ENCODE data around the gene URB2. TPM values are rescaled to one million over a fixed set of nuclear protein-coding genes. Genes with fewer than 3 reads are reported as not detected.

The URB2 gene
- total RNA-seq, 1 experiment from 2014 or later, result 53.2 TPM

DNA sequence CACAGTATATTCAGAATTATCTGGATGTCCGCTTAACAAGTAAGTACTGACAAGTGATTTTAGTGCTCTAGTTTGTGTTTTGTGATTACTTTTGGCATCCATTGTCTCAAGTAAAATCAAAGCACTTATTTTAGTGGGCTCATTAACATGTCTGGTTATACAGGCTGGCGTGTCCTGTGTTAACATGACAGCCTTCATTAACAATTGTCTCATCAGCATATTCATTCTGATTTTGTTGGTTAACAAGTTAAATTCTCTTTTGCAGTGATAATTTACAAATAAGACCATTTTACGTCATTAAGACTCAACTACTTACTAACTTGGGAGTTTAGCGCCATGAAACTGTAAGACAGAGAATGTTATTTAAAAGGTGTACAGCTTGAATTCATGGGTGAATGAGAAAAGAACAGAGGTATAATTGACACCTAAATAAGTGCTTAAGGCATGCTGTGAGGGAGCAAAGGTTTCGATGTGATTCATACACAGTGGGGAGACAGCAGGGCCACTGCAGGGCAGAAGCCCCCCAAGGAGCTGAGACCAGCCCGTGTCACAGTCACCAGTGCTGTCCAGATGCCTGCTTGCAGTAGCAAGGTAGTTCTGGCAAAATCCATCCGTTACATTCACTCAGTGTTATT, 22.6 kb upstream of the URB2 start:
- Histone ChIP-seq H2BK15ac (ENCODE audit: low read depth, low read length) (no peak overlapping the region), H4K20me1 (ENCODE audit: control insufficient read depth, insufficient read depth, insufficient read length) (no peaks in the 10 kb centered on the region), H3K4me2 (ENCODE audit: insufficient read depth, insufficient read length, low read length) (no peak overlapping the region), H3K9me3 (ENCODE audit: control insufficient read depth, low read depth, low read length) (no peaks in the 10 kb centered on the region), H3T11ph (ENCODE audit: low read length) (no peak overlapping the region), H3K27me3 (ENCODE audit: insufficient read depth, low read length) (no peaks in the 10 kb centered on the region), H4K5ac (ENCODE audit: insufficient read length, low read depth, low read length) (no peak overlapping the region), H4K8ac (replicated peaks; ENCODE audit: insufficient read length, low read depth, low read length) (no peak overlapping the region), H4K91ac (ENCODE audit: insufficient read length, low read depth, low read length) (no peak overlapping the region), H2BK12ac (ENCODE audit: insufficient read length, low read depth, low read length) (no peak overlapping the region), H2BK20ac (ENCODE audit: low read depth, low read length, poor library complexity, severe bottlenecking) (no peak overlapping the region), H3K27ac (ENCODE audit: insufficient read length, low read depth, low read length) (no peak overlapping the region), H3K79me2 (ENCODE audit: insufficient read depth, low read length) (no peaks in the 10 kb centered on the region), H2BK120ac (ENCODE audit: low read depth, low read length, poor library complexity, severe bottlenecking) (no peak overlapping the region), H3K14ac (ENCODE audit: insufficient read depth, low read length) (no peak overlapping the region), H3K56ac (ENCODE audit: insufficient read length, low read depth, low read length) (no peak overlapping the region), H3K4ac (ENCODE audit: low read depth, low read length) (no peak overlapping the region), H3K9ac (ENCODE audit: extremely low read depth, insufficient read length, low read length) (no peak overlapping the region), H3K23me2 (ENCODE audit: insufficient read length, low read depth, low read length, poor library complexity, severe bottlenecking) (no peaks in the 10 kb centered on the region), H3K18ac (ENCODE audit: insufficient read length, low read depth, low read length) (no peak overlapping the region), H3K4me1 (ENCODE audit: insufficient read depth, low read length) (no peaks in the 10 kb centered on the region; the same call in 1 of the 2 replicates), H3K79me1 (ENCODE audit: insufficient read depth, low read depth, low read length, poor library complexity, severe bottlenecking) (no peaks in the 10 kb centered on the region), H3K23ac (ENCODE audit: insufficient read length, low read depth, low read length) (no peak overlapping the region), H2BK5ac (ENCODE audit: insufficient read length, low read length) (no peak overlapping the region), H2AK5ac (ENCODE audit: insufficient read length, low read length) (no peak overlapping the region), H2AFZ (ENCODE audit: low read length) (no peak overlapping the region)
- TF ChIP-seq, protein P1, sequence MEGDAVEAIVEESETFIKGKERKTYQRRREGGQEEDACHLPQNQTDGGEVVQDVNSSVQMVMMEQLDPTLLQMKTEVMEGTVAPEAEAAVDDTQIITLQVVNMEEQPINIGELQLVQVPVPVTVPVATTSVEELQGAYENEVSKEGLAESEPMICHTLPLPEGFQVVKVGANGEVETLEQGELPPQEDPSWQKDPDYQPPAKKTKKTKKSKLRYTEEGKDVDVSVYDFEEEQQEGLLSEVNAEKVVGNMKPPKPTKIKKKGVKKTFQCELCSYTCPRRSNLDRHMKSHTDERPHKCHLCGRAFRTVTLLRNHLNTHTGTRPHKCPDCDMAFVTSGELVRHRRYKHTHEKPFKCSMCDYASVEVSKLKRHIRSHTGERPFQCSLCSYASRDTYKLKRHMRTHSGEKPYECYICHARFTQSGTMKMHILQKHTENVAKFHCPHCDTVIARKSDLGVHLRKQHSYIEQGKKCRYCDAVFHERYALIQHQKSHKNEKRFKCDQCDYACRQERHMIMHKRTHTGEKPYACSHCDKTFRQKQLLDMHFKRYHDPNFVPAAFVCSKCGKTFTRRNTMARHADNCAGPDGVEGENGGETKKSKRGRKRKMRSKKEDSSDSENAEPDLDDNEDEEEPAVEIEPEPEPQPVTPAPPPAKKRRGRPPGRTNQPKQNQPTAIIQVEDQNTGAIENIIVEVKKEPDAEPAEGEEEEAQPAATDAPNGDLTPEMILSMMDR (conservative IDR thresholded peaks at IDR 0.05), result no peak
- no CpG with 5 or more reads among the region's 7 CpGs for WGBS (ENCODE audit: extremely low coverage, insufficient read length, low lambda C conversion rate)
- H3K4me3 Mint-ChIP-seq, result no peak overlapping the region
- peaks cover 13 to 19% of the 10 kb centered on the region in 2 experiments for H3K4me1 Mint-ChIP-seq
- H3K9me3 Mint-ChIP-seq, result no peaks in the 10 kb centered on the region
- H3K36me3 Mint-ChIP-seq (ENCODE audit: insufficient read depth in 1 of 3, low read depth in 3 of 3), result peaks cover 17 to 53% (median 31%) of the 10 kb centered on the region in 3 experiments; a peak in 6 of 7 replicates
- no peak for DNase-seq
- H3K27ac Mint-ChIP-seq, result no peak overlapping the region
- H3K27me3 Mint-ChIP-seq (ENCODE audit: low read depth), result no peaks in the 10 kb centered on the region

Measured in H9 (cell line).